ENCODE measurements around the gene SKI.

SKI gene

DNA sequence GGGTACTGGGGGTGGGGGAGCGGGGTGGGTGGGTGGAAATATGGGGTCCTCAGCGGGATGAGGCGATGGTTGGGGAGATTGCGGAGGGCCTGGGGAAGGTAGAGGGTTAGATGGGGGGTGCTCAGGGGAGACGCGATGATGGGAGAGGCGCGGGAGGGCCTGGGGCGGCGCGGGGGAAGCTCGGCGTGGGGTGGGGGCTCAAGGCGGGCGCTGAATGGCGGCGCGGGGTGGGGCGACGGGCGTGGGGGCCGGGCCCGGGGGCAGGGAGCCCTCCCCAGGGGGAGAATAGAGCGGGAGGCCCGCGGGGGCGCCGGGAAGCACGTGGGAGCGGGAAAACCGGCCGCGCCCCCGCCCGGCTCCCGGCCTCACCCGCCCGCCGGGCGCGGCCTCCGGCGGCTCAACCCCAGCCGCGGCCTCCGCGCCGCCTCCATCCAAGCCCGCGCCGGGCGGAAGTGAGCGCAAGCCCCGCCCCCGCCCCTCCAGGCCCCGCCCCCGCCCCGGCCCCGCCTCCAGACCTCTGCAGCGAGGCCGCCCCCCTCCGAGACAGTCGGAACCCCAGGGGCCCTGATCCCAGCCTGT, 33.7 kb upstream of the SKI start, which contains the start of gene FAAP20:
Gene FAAP20, minus strand, starts transcription at position 454 of the 579 bp plus-strand sequence. Its CDS starts 23 bp downstream, at position 431.
- peak; percentile 56 to 64 for DNase-seq (ENCODE audit: low read depth in 2 of 2)

DNA sequence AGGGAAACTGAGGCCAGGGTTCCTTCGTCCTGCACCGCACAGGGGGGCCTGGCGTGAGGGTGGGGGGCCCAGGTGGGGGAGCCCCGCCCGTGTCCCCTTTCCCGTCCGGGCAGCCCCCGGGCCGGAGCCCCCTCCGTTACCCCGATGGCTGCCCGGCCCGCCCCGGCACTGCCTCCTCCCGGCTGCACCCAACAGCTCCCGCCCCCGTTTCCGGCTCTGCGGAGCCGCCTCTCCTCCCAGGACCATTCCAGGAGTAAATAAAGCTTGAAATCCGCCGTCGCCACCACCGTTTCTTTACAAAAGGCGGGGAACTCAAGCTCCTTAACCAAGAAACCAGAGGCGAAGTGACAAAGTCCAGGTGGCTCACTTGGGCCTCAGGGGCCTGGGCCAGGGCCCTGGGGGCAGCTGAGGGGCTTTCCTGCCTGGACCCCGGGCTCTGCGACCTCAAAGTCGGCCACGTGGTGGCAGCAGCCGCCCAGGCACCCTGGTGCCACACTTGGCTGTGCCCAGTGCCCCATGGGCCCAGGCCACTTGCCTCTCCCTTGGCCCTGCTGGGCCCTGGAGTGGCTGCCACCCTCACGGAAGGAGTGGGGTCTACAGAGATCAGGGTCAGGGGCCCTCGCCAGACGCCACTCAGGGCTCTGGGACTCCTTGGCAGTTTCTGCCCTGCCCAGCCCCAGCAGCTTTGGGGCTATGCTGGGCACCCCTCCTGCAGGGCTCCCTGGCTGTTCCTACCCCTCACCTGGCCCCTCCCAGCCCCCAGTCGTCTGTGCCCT, 33.0 kb upstream of the SKI start:
- DNase-seq (ENCODE audit: low read depth in 2 of 2): peak; percentile 78 to 79

DNA sequence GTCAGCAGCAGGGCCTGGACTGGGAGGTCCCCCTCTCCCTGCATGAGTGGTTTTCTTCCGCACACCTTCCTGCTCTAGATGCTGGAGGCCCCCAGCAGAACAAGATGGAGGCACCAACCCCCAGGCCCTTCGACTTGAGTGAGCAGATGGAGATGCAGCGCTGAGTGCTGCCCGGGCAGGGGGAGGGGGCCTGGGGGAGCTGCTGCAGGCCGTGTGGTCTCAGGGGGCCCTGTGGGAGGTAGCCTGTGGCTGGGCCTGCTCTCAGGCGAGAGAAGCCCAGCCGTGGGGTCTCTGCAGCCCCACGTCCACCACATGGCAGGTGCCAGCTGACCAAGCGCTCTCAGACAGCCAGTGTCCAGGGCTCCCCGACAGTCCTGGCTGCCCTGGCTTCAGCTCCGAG, 32.3 kb upstream of the SKI start:
- no peak for DNase-seq (ENCODE audit: low read depth in 2 of 2)

DNA sequence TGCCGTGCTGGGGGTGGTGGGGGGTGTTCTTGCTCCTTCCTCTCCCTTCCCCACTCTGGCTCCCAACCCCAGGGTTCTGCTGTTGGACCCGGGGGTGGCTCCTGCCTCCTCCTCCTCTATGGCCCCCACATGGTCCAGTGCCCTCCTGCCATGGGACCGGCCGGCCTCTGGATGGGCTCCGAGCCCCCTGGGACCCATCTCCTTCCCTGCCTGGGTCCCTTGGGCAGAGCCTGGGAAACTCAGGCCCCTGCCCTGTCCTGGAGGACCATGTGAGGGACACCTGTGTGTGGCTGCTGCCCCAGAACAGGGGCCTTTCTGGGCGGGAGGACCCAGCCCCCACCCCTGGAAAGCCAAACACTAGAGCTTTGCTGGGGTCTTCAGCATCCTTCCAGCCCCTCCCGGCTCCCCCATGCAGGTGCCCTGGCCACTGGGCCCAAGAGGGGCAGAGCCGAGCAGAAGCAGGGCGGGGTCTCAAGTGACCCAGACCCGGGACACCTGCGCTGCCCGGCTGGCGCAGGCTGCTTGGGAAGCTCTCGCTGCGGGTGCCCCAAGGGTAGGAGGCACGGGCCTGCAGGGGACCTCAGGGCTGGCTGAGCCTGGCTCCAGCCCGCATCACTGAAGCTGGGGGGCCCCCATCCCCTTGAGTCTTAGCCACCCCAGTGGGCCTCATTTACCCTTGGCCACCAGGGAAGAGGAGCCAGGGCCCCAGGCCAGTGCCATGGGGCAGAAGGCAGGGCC, 31.0 kb upstream of the SKI start:
- no peak for DNase-seq (ENCODE audit: low read depth in 2 of 2)

DNA sequence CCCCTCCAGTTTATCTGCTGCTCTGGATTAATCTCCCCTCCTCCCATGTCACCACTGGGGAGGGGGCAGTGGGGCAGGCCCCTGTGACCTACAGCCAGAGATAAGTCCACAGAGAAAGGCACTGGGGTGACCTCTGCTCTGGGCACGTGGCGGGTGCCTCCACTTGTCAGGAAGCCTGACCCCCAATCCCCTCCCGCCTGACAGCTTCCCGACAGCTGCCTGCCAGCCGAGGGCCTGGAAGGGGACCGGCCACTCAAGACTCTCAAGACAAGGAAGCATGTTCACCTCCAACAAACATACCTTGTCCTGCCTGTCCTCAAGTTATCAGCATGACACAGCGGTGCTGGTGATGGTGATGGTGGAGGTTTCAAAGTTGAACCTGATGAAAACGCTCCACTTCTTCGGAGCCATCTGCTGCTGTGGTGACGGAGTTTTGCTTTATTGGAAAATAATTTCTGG, 30.4 kb upstream of the SKI start:
- no peak for DNase-seq (ENCODE audit: low read depth in 2 of 2)

DNA sequence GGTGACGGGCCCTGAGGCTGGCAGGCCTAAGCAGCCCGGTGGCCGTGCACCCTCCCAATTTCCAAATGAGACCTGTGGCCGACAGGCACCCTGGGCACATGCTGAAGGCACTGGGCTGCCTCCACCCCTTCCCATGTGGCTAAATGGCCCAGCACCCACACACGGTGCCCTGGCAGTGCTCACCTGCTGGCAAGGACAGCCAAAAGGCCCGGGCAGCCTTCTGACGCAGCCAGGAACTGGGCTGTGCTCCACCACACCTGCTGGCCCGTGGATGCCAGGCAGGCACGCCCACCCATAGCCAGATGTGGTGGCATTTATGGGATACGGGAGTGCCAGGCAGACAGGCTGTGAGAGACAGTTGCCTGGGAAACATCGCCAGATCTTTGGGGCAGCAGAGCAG, 29.5 kb upstream of the SKI start:
- no peak for DNase-seq (ENCODE audit: low read depth in 2 of 2)

DNA sequence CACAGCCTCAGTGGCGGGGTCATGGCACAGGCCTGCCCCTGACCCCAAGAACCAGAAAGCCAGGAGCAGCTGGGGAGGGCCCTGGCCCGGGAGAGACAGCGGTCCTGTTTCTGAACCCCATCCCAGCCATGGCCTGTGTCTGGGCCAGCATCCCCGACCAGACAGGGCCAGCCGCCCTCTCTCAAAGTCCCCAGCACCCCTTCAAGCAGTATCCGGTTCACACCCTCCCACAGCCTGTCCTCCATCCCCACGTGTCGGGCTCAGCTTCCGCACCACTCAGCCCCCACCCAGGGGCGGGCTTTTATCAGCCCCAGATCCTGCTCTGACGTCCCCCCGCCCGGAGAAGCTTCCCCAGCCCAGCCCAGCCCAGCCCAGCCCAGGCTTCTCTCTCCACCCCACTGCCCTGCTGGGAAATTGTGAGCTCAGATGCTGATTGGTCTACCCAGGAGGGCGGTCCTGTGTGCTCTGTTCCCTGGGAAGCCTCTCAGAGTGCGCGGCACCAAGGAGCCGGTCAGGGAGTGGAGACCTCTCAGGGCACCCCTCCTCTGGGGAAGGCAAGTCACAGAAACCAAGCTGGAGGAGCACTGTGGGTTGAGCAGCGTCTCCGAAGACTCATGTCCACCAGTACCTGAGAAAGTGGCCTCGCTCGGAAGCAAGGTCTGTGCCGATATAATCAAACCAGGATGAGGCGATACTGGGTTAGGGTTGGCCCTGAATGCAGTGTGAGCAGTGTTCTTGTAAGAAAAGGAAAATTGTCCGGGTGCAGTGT, 28.9 kb upstream of the SKI start:
- peak; percentile 77 to 82 for DNase-seq (ENCODE audit: low read depth in 2 of 2)

DNA sequence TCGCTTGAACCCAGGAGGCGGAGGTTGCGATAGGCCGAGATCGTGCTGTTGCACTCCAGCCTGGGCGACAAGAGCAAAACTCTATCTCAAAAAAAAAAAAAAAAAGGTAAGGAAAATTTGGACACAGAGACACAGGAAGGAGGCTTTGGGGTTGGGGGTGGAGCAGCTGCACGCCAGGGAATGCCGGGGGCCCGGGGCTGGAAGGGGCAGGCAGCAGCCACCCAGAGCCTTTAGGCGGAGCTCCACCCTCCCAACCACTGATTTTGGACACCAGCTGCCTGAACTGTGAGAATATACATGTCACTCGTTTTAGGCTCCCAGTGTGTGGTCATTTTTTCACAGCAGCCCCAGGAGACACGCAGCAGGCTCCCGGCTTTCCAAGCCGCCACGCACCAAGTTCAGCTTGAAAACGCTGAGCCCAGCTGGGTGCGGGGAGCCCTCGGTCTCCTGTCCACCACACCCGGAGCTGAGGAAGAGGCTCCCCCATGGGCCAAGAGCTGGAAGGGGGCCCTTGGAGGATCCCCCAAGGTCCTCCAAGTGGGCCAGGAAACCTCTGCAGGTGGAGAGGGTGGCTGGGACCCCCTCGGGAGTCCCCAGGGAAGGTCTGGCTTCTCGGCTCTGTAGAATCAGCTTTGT, 27.7 kb upstream of the SKI start:
- DNase-seq (ENCODE audit: low read depth in 2 of 2): no peak

DNA sequence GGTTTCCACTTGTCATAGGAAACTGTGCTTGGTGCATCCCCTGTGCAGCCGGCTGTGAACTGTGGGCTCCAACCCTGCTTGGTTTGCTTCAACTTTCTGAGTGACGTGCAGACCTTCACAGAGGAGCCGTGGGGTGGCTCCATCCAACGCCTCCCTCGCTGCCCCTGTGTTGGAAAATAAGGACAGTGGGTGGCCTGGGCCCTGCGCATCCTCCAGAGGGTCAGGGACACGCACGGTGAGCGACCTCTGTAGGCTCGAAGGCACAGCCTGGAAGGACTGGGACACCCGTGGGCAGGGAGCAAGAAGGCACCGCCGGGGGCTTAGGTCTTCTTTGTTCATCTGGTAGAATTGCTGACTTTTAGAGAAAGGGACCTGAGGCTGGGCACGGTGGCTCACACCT, 27.1 kb upstream of the SKI start:
- DNase-seq (ENCODE audit: low read depth in 2 of 2): no peak

DNA sequence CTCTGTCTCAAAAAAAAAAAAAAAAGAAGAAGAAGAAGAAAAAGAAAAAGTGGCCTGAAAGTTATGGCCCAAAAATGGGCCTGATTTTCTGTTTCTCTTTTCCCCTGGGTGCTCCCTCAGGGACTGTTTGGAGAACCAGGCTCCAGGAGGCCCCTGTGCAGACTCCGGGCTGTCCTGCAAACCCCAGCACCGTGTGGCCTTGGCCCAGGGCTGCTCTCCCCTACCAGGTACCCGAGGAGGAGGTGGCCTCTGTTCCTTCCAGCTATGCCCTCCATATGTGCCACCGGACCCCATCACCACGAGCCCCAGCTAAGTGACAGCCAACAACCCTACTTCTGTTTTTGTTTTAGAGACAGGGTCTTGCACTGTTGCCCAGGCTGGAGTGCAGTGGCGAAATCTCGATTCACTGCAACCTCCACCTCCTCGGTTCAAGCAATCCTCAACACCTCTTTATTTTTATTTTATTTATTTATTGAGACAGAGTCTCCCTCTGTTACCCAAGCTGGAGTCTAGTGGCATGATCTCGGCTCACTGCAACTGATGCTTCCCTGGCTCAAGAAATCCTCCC, 26.0 kb upstream of the SKI start:
- DNase-seq (ENCODE audit: low read depth in 2 of 2): no peak

DNA sequence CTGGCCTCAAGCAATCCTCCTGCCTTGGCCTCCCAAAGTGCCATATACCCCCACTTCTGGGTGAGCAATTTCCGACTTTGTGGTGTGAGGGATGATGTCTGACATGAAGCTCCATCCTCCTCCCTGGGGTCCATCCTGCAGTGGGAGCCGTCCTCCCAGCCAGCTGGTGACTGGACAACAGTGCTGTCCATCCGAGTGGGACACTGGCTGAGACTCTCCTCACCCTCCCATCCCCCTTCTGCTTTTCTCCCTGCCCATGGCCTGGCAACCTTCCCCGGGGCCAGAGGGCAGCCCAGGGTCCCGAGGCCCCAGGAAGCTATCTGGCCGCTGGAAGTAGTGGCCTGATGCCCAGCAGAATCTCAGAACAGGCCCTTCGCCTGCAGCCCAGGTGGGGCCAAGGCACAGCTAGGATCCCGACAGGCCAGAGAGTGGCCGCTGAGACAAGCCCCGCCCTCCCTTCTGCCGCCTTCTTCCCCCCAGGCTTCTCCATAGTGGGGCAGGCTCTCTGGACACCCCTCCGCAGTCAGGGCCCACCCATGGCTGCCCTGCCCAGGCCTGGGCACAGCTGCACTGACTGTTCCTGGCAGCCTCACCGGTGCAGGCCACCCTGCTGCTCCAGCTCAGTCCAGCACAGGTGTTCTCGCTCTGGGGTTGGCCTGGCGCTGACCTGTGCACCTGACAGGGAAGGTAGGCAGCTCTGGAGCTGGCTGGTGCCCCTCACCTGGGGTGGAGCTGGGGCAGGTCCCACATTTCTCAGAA, 25.1 kb upstream of the SKI start:
- no peak for DNase-seq (ENCODE audit: low read depth in 2 of 2)

DNA sequence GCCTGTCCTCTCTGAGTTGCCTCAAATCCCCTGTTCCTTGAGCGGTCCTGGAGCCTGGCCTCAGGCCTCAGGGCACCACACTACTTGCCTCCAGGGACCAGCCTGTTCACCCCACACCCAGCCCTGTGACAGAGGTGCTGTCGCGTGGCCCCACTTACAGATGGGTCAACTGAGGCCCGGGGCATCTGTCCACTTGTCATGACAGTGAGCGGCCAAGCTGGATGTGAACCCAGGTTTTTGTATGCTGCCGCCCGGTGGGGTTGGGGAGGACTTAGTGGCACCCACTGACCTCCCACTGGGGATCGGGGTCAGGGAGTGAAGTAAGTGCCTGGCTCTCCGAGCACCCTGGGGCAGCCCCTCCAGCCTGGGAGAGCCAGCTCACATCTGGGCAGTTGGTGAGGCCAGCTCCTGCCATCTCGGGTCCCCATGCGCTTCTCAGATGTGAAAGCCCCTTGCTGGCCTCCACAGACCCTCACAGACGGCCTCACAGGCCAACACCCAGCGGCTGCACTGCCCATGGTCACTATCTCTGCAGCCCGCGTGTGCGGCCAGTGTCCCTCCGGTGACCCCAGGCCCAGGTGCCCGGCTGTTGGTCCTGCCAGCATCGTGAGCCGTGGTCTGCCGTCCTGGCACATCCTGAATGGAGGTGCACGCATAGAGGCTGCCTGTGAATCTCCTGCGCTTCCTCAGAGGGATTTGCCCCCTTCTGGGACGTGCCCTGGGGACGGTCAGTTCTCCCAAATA, 24.3 kb upstream of the SKI start:
- DNase-seq (ENCODE audit: low read depth in 2 of 2): no peak

DNA sequence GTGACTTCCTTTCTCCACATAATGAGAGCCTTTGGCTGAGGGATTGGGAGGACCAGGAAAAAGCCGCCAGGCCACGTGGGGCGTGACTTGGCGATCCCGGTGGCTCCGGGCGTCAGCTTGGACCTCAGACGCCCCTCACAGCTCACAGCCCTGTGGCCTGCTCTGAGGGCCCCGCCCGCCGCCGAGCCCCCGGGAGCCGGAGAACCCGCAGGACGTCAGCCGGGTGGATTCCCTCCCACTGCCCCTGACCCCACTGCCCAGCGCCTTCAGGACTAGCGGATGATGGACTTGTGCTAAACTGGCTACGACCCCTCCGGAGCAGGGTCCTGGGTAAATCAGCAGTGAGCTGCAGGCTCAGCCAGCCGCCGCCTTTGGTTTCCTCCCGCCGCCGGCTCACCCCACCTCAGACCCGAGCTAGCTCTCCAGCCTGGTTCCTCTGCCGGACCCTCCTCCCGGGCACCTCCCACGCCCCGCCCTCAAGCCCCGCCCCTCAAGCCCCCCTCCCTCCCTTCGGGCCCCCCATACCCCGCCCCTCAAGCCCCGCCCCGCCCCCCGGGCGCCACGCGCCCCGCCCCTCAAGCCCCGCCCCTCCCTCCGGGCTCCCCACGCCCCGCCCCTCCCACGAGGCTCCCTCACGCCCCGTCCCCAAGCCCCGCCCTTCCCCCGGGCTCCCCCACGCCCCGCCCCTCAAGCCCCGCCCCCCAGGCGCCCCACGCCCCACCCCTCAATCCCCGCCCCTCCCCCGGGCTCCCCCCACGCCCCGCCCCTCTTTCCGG, 23.5 kb upstream of the SKI start:
- peak in 1 of 2 donors; percentile 35 for DNase-seq (ENCODE audit: low read depth in 2 of 2)

DNA sequence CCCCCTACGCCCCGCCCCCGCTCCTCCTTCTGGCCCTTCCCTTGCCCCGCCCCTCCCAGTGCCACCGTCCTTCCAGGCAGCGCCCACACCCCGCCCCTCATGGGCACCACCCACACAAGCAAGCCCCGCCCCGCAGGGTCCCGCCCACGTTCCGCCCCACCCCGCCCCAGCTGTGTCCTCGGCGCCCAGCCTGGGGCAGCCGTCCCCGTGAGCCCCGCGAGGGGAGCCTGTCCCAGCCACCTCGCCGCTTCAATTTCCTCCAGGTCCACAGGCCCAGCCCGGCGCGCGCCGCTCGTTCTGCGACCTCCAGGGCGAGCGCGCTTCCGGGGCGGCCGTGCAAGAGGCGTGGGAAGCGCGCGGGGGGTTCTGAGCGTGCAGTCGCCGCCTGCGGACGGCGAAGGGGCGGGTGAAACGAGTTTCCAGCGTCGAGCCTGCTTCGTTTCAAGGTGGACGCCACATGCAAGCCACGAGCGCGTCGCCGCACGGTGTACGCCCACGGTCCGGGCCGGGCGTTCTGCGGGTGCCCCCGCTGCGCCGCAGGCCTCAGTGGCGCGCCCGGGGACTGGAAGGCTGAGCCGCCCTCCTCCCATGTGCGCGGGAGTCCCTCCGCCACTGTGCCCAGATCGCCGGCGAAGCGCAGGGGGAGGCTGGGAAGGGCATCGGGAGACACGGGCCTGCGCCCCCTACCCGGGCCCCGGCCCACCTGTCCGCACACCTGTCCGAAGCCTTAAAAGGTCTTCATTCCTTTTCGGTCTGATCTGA, 22.7 kb upstream of the SKI start:
- peak; percentile 84 for DNase-seq (ENCODE audit: low read depth in 2 of 2)

DNA sequence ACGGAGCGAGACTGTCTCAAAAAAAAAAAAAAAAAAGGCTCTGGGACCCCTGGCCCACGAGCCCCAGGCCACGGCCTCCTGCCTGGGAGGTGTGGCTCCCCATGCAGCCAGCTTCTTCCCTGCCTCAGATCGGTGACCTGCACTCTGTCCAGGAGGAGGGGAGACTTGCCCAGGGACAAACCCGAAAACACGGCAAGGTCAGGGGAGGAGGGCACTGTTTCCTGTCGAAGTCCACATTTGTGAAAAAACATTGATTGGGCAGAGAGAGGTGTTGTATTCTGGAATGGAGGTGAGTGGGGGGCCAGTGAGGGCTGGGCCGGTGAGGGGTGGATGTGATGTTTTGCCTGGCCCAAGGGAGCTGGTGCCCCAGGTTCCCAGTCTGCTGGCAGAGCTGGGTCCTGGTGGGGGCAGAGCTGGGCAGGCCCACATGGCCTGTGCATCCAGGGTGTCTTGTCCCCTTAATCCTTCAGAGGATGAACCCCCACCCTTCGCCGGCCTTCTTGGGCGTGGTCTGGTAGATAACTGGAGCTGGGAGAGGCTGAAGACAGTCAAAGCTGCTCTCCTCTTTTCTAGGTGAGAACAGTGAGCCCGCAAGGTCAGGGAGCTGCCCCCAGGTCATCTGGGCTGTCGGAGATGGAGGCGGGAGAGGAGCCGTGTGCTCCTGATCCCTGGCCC, 21.2 kb upstream of the SKI start:
- no peak for DNase-seq (ENCODE audit: low read depth in 2 of 2)

DNA sequence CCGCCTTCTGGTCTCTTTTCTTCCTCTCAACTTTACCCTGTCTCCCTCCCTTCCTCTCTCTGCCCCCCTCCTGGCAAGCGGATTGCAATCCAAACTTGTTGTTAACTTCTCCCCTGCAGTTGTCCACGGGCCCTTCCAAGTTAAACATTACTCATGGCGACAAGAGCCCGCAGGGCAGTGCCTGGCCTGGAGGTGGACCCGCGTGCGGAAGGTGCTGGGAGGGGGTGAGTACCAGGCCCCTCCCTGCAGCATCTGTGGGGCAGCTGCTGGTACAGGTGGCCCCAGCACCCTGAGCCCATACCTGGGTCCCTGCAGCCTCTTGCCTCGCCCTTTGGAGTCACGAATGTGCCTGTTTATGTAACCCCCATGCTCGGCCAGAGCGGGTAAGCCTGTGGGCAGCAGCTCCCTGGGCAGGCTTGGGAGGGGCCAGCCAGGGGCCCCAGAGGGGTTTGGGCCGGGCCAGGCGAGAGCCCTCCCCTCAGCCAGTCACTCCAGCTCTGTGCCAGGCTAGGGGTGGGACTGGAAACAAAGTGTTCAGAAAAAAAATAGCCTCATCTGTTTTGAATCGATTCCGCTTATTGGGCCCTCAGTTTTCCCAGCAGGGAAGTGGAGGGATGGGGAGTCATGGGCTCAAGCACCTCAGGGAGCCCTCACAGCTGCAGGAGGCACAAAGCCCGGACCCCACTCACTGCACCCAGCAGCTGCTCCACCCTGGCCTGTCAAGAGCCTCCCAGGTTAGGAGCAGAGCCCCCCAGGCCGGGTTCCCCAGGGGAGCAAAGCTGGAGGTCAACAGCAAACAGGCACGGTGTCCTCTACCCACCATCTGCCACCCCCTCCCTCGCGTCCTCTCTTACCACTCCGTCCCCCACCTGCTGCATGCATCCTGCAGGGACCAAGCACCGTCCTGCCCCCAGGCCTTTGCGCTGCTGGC, 19.5 kb upstream of the SKI start:
- no peak for DNase-seq (ENCODE audit: low read depth in 2 of 2)
